GM18508 (cell line): ENCODE results near the gene CD3G.

Source experiments
- ATAC-seq: cut with Tn5 transposase; IDR thresholded peaks from one replicate; pipeline ENCODE4 v1.9.1; 2021; ENCODE audit warnings: moderate number of reproducible peaks; ENCODE audit not compliant: insufficient read depth, unreplicated experiment

Gene CD3G

GRCh38 chr11:118321386-118322082 lies 22.6 kb upstream of the CD3G start:
- ATAC-seq: no peak

DNA sequence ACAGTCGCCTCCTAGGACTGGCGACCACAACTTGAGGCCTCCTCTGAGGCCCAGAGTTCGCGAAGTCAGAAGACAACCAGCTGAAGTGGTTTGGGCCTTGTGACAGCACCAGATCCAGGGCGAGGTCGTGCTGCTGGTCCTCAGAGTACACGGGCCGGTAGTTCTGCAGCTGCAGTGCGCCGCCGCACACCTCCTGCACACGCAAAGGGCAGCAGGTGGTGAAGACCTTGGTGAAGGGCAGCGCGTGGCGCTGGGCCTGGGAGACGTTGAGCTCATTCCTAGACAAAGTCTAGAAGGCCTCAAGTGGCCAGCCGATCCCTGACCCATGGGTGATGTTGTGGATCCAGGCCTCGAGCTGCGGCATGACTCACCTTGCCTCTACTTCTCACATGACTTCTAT lies 21.4 kb upstream of the CD3G start:
- ATAC-seq: no peak

DNA sequence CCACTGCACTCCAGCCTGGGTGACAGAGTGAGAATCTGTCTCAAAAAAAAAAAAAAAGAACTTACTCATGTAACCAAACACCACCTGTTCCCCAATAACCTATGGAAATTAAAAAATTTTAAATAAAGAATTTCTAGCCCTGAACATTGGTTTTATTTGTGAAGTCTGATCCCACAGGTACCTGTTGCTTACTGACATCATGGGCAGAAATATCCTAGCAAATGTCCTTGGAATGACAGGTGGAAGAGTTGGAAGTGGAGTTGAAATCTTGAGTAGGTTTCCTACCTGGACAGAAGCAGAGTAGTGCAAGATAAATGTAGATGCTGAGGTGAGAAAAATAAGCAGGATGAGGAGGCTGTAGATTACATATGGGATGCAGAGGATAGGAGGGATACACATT lies 18.9 kb upstream of the CD3G start:
- no peak for ATAC-seq

GRCh38 chr11:118328745-118329144 lies 15.4 kb upstream of the CD3G start:
- ATAC-seq: no peak

DNA sequence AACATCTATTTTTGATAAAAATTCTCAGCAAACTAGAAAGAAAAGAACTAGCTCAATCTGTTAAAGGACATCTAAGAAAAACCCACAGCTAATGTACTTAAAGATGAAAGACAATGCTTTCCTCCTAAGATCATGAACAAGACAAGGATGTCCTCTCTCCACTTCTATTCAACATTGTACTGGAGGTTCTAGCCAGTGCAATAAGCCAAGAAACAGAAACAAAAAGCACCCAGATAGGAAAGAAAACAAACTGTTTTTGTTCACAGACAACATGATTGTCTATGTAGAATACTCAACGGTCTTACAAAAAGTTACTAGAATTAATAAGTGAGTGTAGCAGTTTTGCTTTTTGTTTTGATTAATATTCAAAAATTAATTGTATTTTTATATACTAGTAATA lies 9.4 kb upstream of the CD3G start:
- ATAC-seq: no peak

- no peak for ATAC-seq
These were observed 5.5 kb upstream of the CD3G start for GRCh38 chr11:118338637-118339061.

GRCh38 chr11:118339281-118339961 lies 4.7 kb upstream of the CD3G start:
- no peak for ATAC-seq

- no peak for ATAC-seq
These were observed 3.7 kb upstream of the CD3G start for GRCh38 chr11:118340449-118340848.

GRCh38 chr11:118341261-118341660 lies 2.9 kb upstream of the CD3G start:
- ATAC-seq: no peak

- no peak for ATAC-seq
These were observed 2.2 kb upstream of the CD3G start for GRCh38 chr11:118341815-118342489.

DNA sequence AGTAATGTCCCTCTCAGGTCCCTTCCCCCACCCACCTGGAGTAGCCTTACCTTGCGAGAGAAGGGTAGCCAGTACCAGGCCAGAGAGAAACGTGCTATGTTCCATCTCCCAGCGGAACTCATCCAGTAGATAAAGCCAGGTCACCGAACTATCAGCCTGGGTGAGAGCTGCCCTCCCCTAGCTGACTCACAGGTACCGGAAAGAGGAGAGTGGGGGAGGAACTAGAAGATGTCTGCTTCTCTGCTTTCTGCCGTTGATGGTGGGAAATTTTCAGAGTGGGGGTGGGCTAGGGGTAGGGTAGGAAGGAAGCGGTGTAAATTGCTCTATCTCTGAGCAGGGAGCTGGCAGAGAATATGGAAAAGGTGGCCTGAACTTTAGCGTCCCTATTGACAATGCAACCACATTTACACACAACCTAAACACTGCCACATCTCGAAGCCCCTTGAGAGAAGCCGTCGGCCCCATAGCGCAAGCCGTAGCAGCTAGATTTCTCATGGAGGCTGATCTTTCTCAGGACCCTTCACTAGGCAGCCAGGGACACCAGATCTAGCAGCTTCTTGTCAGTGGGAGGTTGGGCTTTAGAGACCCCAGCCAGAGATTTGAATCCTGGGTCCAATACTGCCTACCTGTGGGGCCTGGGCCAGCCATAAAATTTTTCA lies 1.5 kb upstream of the CD3G start, which contains the start of gene CD3D:
TSS of gene CD3D (minus strand) at position 203 of the 659 bp plus-strand sequence. CDS start at position 105, 98 bp downstream.
- no peak for ATAC-seq

DNA sequence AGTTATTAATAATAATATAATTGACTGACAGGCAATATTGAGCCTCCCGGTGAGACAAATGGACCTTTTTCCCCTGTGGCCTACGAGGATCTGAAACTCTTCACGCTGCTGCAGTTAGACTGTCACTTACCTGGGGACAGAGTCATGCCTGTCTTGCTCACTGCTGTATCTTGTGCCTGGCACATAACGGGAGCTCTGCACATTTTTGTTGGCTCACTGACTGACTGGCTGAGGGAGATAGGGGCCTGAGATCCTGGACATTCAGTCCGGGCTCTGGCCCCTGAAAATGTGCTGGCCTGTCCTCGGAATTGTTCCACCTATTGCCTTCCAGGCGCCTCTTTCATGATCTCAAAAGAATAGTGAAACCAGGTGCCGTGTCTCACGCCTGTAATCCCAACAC lies 896 bp upstream of the CD3G start:
- no peak for ATAC-seq

GRCh38 chr11:118349475-118349874 lies 5.3 kb downstream of the CD3G start:
- ATAC-seq: no peak

DNA sequence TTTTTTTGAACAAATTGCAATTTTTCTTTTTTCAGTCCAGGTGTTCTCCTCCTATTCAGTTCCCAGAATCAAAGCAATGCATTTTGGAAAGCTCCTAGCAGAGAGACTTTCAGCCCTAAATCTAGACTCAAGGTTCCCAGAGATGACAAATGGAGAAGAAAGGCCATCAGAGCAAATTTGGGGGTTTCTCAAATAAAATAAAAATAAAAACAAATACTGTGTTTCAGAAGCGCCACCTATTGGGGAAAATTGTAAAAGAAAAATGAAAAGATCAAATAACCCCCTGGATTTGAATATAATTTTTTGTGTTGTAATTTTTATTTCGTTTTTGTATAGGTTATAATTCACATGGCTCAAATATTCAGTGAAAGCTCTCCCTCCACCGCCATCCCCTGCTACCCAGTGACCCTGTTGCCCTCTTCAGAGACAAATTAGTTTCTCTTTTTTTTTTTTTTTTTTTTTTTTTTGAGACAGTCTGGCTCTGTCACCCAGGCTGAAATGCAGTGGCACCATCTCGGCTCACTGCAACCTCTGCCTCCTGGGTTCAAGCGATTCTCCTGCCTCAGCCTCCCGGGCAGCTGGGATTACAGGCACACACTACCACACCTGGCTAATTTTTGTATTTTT lies 9.1 kb downstream of the CD3G start:
- ATAC-seq: no peak

GRCh38 chr11:118358071-118358470 lies 13.9 kb downstream of the CD3G start:
- ATAC-seq: no peak

DNA sequence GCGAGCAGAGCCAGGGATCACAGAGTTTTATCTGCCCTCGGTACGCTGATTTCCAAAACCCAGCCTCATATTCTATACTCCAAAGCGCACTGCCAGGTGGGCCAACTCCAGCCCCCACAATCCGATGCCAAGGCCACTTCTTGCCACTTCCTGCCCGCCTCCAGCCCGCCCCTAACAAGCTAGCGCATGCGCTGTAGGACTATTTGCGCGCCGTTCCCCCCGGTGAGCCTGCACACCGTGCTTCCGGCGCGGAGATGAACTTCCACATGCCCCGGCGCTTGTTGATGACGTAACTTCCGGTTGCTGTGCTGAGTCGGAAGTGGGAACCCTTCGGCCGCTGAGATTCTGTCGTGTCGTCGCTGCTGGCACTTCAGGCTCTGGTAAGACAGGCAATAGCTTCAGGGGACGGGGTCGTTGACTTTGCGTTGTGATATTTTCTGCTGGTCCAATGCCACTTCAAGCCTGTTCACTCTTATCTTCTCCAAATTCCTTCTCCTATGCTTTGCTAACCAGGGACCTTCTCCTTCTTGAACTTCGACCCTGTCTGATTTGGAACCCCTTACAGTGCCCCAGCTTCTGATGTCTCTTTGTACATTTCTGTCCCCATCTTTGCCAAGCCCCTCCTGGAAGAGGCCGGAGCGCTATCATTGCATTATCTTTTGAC lies 15.3 kb downstream of the CD3G start, which contains the start of gene UBE4A:
TSS of gene UBE4A (plus strand) at position 306 of the 664 bp plus-strand sequence. CDS start 5,481 bp downstream, outside the sequence.
- ATAC-seq: no peak

DNA sequence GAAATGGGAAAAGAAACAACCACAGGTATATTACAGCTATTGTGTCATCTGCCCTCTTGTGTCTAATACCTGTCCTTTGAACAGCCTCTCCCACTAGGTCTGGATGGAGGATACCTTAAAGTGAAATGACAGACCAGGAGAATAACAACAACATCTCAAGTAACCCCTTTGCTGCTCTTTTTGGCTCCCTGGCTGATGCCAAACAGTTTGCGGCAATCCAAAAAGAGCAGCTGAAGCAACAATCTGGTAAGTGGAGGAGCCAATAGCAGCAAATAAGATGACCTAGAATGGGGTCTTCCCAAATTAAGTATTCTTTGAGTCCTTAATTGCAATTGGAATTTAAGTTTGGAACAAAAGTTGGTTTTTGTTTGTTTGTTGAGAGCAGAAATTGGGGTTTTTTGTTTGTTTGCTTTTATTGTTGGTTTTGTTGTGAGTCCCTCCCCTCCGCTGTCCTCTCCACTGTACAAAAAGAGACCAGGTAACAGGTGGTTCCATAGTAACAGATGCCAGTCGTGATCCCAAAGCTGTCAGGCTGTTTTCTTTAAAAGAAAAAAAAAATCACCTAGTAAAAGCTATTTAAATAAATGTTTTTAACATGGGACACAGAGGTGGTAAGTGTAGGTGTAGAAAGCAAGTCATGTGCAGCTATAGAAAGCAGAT lies 20.9 kb downstream of the CD3G start:
- ATAC-seq: no peak

GRCh38 chr11:118366287-118366686 lies 22.1 kb downstream of the CD3G start:
- no peak for ATAC-seq

GRCh38 chr11:118370774-118371173 lies 26.6 kb downstream of the CD3G start:
- ATAC-seq: no peak
